ENCODE data around the gene OGDHL.

DNA sequence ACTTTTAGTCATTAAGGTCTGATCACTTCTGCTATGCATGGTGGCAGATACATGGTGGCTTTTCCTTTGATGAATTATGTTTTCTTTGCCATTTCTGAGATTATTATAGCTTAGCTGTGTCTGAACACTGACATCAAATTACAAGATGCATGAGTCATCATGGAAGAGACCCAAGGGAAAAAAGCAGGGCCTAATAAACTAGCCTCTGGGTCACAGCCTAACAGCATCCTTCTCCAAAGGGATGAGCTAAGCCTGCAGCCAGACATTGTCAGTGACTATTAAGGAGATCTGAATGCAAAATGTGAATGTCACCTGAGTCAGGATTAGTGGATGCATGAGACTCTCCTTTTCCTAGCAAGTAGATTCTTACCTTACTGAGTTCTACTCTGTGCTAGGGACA is 19.1 kb upstream of the OGDHL start:
- no peak for TF ChIP-seq POLR2A (IDR thresholded peaks at IDR 0.05)
- TF ChIP-seq CTCF (IDR thresholded peaks at IDR 0.05) = no peak
